NCI-H2081 treated with DMSO at 0.1 percent for 48 hours (cell line): Measurements from ENCODE around the gene PITPNB.

ENCODE experiments used
- DNase-seq: peaks from one replicate; lab custom pipeline; 2025; lab: John Stamatoyannopoulos, UW

Gene PITPNB

DNA sequence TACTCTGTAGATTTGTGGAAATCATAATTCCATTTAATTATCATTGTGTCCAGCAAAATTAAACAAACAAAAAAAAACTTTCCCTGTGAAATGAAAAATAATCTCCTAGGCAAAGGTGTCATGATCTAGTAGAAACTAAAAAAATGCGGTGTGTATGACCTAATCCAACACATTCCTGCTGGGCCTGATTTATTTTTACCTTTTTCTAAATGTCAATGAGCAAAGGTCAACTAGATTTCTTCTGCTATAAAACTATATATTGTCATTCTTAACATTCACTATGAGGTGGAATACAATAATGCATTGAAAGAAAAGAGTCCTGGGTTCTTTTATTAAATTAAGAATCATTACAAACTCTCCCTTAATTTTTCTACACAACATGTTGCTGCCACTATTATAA, 60.4 kb downstream of the PITPNB start:
- no peak for DNase-seq

DNA sequence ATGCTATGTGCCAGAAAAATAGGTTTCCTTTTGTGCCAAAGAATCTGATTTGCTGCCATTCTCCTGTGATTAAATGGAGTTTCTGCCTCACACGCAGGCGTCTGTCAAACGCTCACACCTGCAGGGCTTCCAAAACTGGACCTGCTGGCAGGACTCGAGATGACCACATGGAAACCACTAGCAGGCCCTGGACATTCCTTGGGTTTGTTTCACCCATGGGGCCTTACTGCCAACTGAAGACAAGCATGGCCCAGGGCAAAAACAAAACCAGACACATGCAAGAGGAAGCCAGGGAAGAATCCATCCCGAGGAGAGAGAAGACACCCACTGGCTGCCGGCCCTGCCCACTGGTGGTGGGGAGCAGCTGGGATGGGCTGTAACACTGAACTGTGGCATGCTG, 61.6 kb downstream of the PITPNB start:
- DNase-seq, result no peak

DNA sequence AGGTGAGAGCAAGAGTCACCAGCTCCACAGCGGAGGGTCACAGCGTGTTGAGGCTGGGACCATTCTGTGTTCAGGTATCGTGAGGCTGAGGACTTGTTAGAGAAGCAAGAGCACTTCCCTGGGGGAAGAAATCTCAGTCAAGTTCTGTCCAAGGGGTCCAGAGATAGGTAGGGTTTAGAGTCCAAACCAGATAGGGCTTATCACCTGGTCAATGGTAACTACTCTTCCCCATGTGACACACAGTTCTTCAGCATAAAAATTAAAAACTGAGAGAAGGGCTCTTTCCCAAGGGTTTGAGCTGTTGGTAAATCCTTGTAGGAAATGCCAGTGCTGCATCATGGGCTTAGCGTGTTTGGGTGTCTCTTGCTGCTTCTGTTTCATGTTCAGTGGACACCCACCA, 62.7 kb downstream of the PITPNB start:
- no peak for DNase-seq

GRCh38 chr22:27853424-27853823, 65.6 kb downstream of the PITPNB start:
- no peak for DNase-seq

GRCh38 chr22:27851974-27852746, 66.9 kb downstream of the PITPNB start:
- DNase-seq, result no peak

- DNase-seq, result no peak
These were observed 69.0 kb downstream of the PITPNB start for GRCh38 chr22:27850000-27850521.

- DNase-seq, result no peak
These were observed 71.1 kb downstream of the PITPNB start for GRCh38 chr22:27848005-27848404.

DNA sequence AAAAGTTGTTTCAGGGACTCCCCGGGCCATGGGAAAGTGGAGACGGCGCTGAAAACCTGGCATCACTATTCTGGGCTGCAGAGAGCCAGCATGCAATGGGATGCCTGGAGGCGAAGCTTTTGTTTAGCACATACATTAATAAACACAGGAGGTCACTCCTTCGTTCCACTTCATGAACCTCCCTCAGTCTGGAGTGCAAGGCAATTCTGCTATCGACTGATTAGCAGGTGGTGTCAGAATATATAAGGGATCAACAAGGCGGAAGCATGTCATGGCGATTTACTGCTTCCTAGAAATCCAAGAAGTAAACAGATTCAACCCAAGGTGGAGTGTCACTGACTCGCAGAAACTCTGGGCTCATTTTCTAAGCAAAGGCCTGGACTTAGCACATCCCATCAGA, 72.1 kb downstream of the PITPNB start:
- no peak for DNase-seq

DNA sequence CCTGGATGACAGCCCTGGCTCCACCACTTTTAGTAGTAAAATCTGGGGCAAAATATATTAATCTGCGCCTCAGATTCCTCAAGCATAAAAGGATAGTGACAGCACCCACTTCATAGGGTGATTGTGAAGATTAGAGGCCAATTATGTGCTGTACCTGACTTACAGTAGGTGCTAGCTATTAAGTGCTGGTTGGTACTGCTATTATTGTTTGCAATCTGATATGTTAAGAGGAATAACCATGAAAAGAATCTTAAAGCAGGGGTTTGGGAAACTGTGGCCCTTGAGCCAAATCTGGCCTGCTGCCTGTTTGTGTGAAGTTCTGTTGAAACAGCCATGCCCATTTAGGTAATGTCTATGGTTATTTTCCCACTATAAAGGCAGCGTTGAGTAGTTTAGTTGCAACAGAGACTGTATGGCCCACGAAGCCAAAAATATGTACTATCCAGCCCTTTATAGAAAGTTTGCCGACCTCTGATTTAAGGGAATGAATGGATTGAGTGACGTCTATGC, 72.8 kb downstream of the PITPNB start:
- no peak for DNase-seq

GRCh38 chr22:27845644-27846043, 73.4 kb downstream of the PITPNB start:
- DNase-seq, result no peak

GRCh38 chr22:27844656-27845591, 74.1 kb downstream of the PITPNB start:
- no peak for DNase-seq

DNA sequence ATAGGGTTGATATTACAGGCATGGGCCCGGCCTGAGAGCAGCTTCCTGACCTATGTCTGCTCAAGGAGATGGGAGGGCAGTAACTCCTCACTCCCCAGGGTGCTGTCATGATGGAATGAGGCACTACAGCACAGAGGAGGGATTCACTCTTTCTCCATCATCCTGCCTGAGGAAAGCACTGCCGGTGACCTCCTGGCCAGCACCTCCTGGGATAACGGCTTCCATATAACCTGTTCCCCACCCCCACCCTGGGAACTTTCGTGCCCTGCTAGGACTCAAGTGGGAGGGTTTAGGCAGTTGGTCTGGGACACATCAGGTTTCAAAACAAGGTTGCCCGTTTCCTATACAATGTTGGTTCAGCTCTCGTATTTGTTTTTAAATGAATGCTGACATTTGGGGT, 74.8 kb downstream of the PITPNB start:
- DNase-seq, result no peak

GRCh38 chr22:27843441-27843840, 75.6 kb downstream of the PITPNB start:
- no peak for DNase-seq

- no peak for DNase-seq
These were observed 76.2 kb downstream of the PITPNB start for GRCh38 chr22:27842669-27843431.

GRCh38 chr22:27842201-27842600, 76.9 kb downstream of the PITPNB start:
- no peak for DNase-seq

DNA sequence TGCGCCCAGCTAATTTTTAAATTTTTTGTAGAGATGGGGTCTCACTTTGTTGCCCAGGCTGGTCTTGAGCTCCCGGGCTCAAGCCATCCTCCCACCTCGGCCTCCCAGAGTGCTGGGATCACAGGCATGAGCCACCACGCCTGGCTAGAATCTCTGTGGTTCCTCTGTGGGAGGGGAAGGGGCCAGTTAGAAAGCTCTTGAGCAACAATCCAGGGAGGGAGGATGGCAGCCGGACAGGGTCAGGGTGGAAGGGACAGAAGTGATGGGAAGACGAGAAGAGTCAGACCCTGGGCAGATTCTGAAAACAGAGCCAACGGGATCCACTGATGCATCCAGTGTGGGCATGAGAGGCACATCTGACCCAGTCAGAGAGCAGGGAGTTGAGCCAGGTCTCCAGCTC, 78.6 kb downstream of the PITPNB start:
- DNase-seq, result no peak

DNA sequence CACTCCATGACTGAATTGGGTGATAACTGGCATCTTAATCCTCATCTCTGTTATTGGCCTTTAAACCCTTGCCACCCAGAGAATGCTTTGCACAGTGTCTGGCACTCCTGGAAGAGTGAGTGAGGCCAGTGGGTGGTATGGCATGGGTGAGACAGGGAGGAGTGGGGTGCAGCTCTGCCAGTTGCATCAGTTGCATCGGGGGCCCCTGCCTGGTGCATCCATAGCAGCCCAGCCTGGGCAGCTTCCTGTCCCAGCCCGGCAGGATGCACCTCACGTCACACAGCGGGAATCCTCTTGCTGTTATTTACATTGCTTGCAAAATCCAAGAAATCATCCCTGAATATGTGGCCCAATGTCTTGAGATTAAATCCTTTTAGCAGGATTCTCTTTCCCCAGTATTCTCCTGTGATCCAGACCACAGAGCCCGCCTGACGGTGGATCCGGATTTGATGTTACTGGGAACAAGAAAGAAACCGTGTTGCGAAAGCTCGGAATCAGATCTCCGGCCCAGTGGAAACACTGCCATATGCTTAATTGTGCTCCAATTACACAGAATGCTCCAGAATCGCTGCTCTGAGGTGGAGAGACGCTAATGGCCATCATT, 79.9 kb downstream of the PITPNB start:
- no peak for DNase-seq

GRCh38 chr22:27836181-27836580, 82.9 kb downstream of the PITPNB start:
- DNase-seq, result no peak

DNA sequence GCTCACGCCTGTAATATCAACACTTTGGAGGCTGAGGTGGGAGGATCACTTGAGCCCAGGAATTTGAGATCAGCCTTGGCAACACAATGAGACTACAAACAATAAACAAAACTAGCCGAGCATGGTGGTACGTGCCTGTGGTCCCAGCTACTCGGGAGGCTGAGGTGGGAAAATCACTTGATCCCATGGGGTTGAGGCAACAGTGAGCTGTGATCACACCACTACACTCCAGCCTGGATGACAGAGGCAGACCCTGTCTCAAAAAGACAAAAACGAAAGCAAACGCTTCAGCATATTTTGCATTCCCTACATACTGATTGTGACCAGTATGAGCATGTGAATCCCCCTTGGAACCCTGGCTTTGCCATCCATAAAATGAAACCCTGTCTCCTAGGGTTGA, 83.6 kb downstream of the PITPNB start:
- DNase-seq, result no peak

- no peak for DNase-seq
These were observed 84.5 kb downstream of the PITPNB start for GRCh38 chr22:27834364-27835185.

DNA sequence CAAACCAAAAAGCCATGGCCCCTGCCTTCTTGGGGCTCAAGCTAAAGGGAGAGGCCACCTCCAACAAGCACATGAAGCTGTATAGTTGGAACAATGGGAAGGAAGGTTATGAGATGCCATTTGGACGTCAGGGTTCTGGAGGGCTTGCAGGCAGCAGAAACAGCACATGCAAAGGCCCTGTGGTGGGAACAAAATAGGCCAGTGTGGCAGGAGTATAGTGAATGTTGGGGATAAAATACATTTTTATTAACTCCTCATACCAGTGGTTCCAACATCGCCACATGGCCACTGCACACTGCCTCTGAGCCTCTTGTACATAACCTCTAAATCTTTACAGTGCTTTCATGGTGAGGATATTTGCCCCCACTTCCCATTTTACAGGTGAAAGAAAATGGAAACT, 85.3 kb downstream of the PITPNB start:
- DNase-seq, result no peak
